ENCODE measurements around the gene CERS6.

GRCh38 chr2:168495524-168495923, 39.5 kb downstream of the CERS6 start:
- no peak for TF ChIP-seq CTCF (IDR thresholded peaks at IDR 0.05)
- TF ChIP-seq POLR2A (IDR thresholded peaks at IDR 0.05): no peak

Data from esophagus squamous epithelium (tissue), 4 donors.